Measurements from ENCODE around the gene RRP15.
A peak's percentile ranks its signal among the peaks of the same experiment; 100 is the strongest.

Gene RRP15

GRCh38 chr1:218259339-218259738 lies 25.8 kb upstream of the RRP15 start:
- Histone ChIP-seq H3F3A (ENCODE audit: insufficient read depth, low read length) (no peaks in the 10 kb centered on the region), H4K20me1 (ENCODE audit: insufficient read depth, low read length) (no peaks in the 10 kb centered on the region), H3K9ac (ENCODE audit: low read length) (no peak overlapping the region), H3K27me3 (ENCODE audit: insufficient read depth, low read length) (no peaks in the 10 kb centered on the region), H3K79me2 (ENCODE audit: insufficient read depth, low read length) (no peaks in the 10 kb centered on the region), H3K9me3 (ENCODE audit: low read length) (no peaks in the 10 kb centered on the region), H3K9me2 (ENCODE audit: low read depth, low read length) (no peaks in the 10 kb centered on the region), H3K4me2 (ENCODE audit: low read length) (no peak overlapping the region), H2AFZ (ENCODE audit: low read length) (no peak overlapping the region), H3K27ac (ENCODE audit: low read depth, low read length, poor library complexity, severe bottlenecking) (no peak overlapping the region), H3K4me1 (ENCODE audit: insufficient read depth, low read length, severe bottlenecking) (no peaks in the 10 kb centered on the region), H3K4me3 (ENCODE audit: low read depth, low read length, poor library complexity, severe bottlenecking) (no peak overlapping the region), H3K36me3 (ENCODE audit: insufficient read depth, low read length) (no peaks in the 10 kb centered on the region)
- TF ChIP-seq EZH2 (IDR thresholded peaks at IDR 0.05; ENCODE audit: borderline replicate concordance, low read length) (no peak), CTCF (IDR thresholded peaks at IDR 0.05; ENCODE audit: low read length) (no peak)

GRCh38 chr1:218259800-218260199 lies 25.3 kb upstream of the RRP15 start:
- H3K4me1 ChIP-seq (ENCODE audit: insufficient read depth, low read length, severe bottlenecking), result no peaks in the 10 kb centered on the region
- no peaks in the 10 kb centered on the region for H4K20me1 ChIP-seq (ENCODE audit: insufficient read depth, low read length)
- no peak overlapping the region for H3K9ac ChIP-seq (ENCODE audit: low read length)
- no peak overlapping the region for H2AFZ ChIP-seq (ENCODE audit: low read length)
- no peaks in the 10 kb centered on the region for H3K9me3 ChIP-seq (ENCODE audit: low read length)
- H3K4me3 ChIP-seq (ENCODE audit: low read depth, low read length, poor library complexity, severe bottlenecking), result no peak overlapping the region
- no peak overlapping the region for H3K4me2 ChIP-seq (ENCODE audit: low read length)
- no peaks in the 10 kb centered on the region for H3K9me2 ChIP-seq (ENCODE audit: low read depth, low read length)
- no peaks in the 10 kb centered on the region for H3F3A ChIP-seq (ENCODE audit: insufficient read depth, low read length)
- H3K36me3 ChIP-seq (ENCODE audit: insufficient read depth, low read length), result no peaks in the 10 kb centered on the region
- no peaks in the 10 kb centered on the region for H3K27me3 ChIP-seq (ENCODE audit: insufficient read depth, low read length)
- TF ChIP-seq CTCF (IDR thresholded peaks at IDR 0.05; ENCODE audit: low read length), result peak; percentile 64
- no peak for TF ChIP-seq EZH2 (IDR thresholded peaks at IDR 0.05; ENCODE audit: borderline replicate concordance, low read length)
- no peaks in the 10 kb centered on the region for H3K79me2 ChIP-seq (ENCODE audit: insufficient read depth, low read length)
- no peak overlapping the region for H3K27ac ChIP-seq (ENCODE audit: low read depth, low read length, poor library complexity, severe bottlenecking)

GRCh38 chr1:218262259-218262658 lies 22.8 kb upstream of the RRP15 start:
- H3K9me3 ChIP-seq (ENCODE audit: low read length), result no peaks in the 10 kb centered on the region
- H3K4me2 ChIP-seq (ENCODE audit: low read length), result no peak overlapping the region
- H3K79me2 ChIP-seq (ENCODE audit: insufficient read depth, low read length), result no peaks in the 10 kb centered on the region
- H3K4me1 ChIP-seq (ENCODE audit: insufficient read depth, low read length, severe bottlenecking), result no peaks in the 10 kb centered on the region
- H3K9ac ChIP-seq (ENCODE audit: low read length), result no peak overlapping the region
- no peak overlapping the region for H2AFZ ChIP-seq (ENCODE audit: low read length)
- H4K20me1 ChIP-seq (ENCODE audit: insufficient read depth, low read length), result no peaks in the 10 kb centered on the region
- TF ChIP-seq EZH2 (IDR thresholded peaks at IDR 0.05; ENCODE audit: borderline replicate concordance, low read length), result no peak
- no peak for TF ChIP-seq CTCF (IDR thresholded peaks at IDR 0.05; ENCODE audit: low read length)
- no peak overlapping the region for H3K27ac ChIP-seq (ENCODE audit: low read depth, low read length, poor library complexity, severe bottlenecking)
- H3F3A ChIP-seq (ENCODE audit: insufficient read depth, low read length), result no peaks in the 10 kb centered on the region
- H3K36me3 ChIP-seq (ENCODE audit: insufficient read depth, low read length), result no peaks in the 10 kb centered on the region
- no peaks in the 10 kb centered on the region for H3K9me2 ChIP-seq (ENCODE audit: low read depth, low read length)
- H3K27me3 ChIP-seq (ENCODE audit: insufficient read depth, low read length), result no peaks in the 10 kb centered on the region
- no peak overlapping the region for H3K4me3 ChIP-seq (ENCODE audit: low read depth, low read length, poor library complexity, severe bottlenecking)
